ENCODE data around the gene KISS1R. TPM values are rescaled to one million over a fixed set of nuclear protein-coding genes. Genes with fewer than 3 reads are reported as not detected.

Gene KISS1R
- total and polyA plus RNA-seq, 2 of the 4 experiments (the other 2 are of a cell fraction): not detected

GRCh38 chr19:947707-948539 lies 30.8 kb downstream of the KISS1R start:
- Histone ChIP-seq H3K36me3 (ENCODE audit: control insufficient read depth, insufficient read depth, low read length) (peaks cover 26% of the 10 kb centered on the region; the same call in 1 of the 2 replicates), H3K18ac (ENCODE audit: low read depth, low read length) (no peak overlapping the region), H3K27ac (ENCODE audit: insufficient read depth, low read length) (no peak overlapping the region), H3K27me3 (ENCODE audit: control insufficient read depth, insufficient read depth, low read length) (no peaks in the 10 kb centered on the region), H3K4me1 (ENCODE audit: control insufficient read depth, insufficient read depth, low read length) (peaks cover 14% of the 10 kb centered on the region), H3K4me2 (ENCODE audit: low read depth, low read length) (no peak overlapping the region), H2BK120ac (ENCODE audit: low read depth, low read length) (no peak overlapping the region), H2AK5ac (ENCODE audit: low read depth, low read length) (no peak overlapping the region), H4K20me1 (ENCODE audit: insufficient read depth, low read length) (peaks cover 59% of the 10 kb centered on the region), H2AFZ (replicated peaks; ENCODE audit: low read length, poor library complexity) (no peak overlapping the region), H2AK9ac (replicated peaks; ENCODE audit: low read depth, low read length, poor library complexity) (no peak overlapping the region), H3K9me3 (ENCODE audit: control insufficient read depth, insufficient read depth, low read length) (no peaks in the 10 kb centered on the region), H2BK15ac (ENCODE audit: low read depth, low read length) (no peak overlapping the region), H3K9ac (ENCODE audit: low read depth, low read length) (no peak overlapping the region), H3K4ac (ENCODE audit: low read depth, low read length) (no peak overlapping the region), H4K5ac (ENCODE audit: low read depth, low read length) (no peak overlapping the region), H3K79me1 (ENCODE audit: low read depth in 1 of 2, low read length in 2 of 2) (peaks cover 12 to 70% of the 10 kb centered on the region in 2 experiments), H3K56ac (ENCODE audit: extremely low read depth, insufficient read depth, low read length) (no peak overlapping the region), H2BK20ac (ENCODE audit: low read depth, low read length) (no peak overlapping the region), H3K23ac (ENCODE audit: low read depth, low read length) (no peak overlapping the region), H3K14ac (replicated peaks; ENCODE audit: low read depth, low read length) (no peak overlapping the region), H3K4me3 (ENCODE audit: insufficient read depth, low read depth, low read length) (no peak overlapping the region), H4K8ac (ENCODE audit: low read depth in 2 of 2, low read length in 2 of 2) (no peak overlapping the region), H3K9me1 (ENCODE audit: insufficient read depth, low read length) (0 out of 2 replicates have a peak, but pooled peaks cover 2% of the 10 kb centered on the region), H2BK5ac (ENCODE audit: low read depth, low read length, poor library complexity, severe bottlenecking) (no peak overlapping the region), H4K91ac (ENCODE audit: insufficient read depth, low read depth, low read length) (no peak overlapping the region)
- POLR2A ChIA-PET (ENCODE audit: unreplicated experiment): no interaction called here
- intact Hi-C loops (cut with micrococcal nuclease): no loop called here
- dilution Hi-C loops (cut with HindIII; ENCODE audit: low sequenced_read_pairs, unreplicated experiment): no loop called here
- CTCF ChIA-PET: no interaction called here
- no peak for TF ChIP-seq CTCF (conservative IDR thresholded peaks at IDR 0.05; ENCODE audit: low read depth, low read length)
- no peak for TF ChIP-seq USF2 (IDR thresholded peaks at IDR 0.05; ENCODE audit: low read depth, low read length)
- TF ChIP-seq POLR2A (IDR thresholded peaks at IDR 0.05; ENCODE audit: low read depth, low read length): no peak
- no peak for TF ChIP-seq MAFK (IDR thresholded peaks at IDR 0.05; ENCODE audit: low read depth, low read length)
- TF ChIP-seq BHLHE40 (IDR thresholded peaks at IDR 0.05; ENCODE audit: low read depth, low read length): no peak
- no peak for TF ChIP-seq RFX5 (IDR thresholded peaks at IDR 0.05; ENCODE audit: low read depth, low read length)
- TF ChIP-seq CEBPB (IDR thresholded peaks at IDR 0.05; ENCODE audit: low read depth, low read length): no peak
- no peak for ATAC-seq (ENCODE audit: low read depth)
- 92% methylated on average over 31 of the region's 47 CpGs; no CpG with 5 or more reads in 1 of the 2 experiments for WGBS, 2 experiments (ENCODE audit: extremely low coverage in 2 of 2, insufficient read length in 1 of 2)
- no peak for DNase-seq
- no TSS peak for BruUV-seq (replicated peaks)
- in situ Hi-C loops (cut with MboI; ENCODE audit: low sequenced_read_pairs): no loop called here

Measured in IMR-90 (cell line).